ENCODE measurements around the gene SOX2.
"Not testable (repeated sequence)": the region's sequence is repeated elsewhere in the genome, so short reads cannot be mapped to it uniquely, and the experiment has no call there.

SOX2 gene

GRCh38 chr3:181757694-181758306 lies 46.1 kb downstream of the SOX2 start:
- DNase-seq (ENCODE audit: low read depth): no peak

- no peak for DNase-seq (ENCODE audit: low read depth)
These were observed 50.2 kb downstream of the SOX2 start for GRCh38 chr3:181761906-181762305.

DNA sequence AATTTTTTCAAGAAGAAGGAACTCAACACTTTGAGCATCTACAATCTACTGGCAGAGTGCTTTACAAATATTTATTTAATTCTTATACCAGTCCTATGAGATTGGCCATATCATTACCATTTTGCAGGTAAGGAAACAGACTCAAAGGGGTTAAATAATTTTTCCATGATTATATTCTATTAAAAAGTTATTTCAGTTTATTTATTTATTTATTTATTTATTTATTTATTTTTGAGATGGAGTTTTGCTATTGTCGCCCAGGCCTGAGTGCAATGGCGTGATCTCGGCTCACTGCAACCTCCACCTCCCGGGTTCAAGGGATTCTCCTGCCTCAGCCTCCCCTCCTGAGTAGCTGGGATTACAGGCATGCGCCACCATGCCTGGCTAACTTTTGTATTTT lies 52.3 kb downstream of the SOX2 start:
- DNase-seq (ENCODE audit: low read depth): not testable (repeated sequence)
